Sigmoid colon (tissue), 4 donors: ENCODE results near the gene STK10.

Experiments used
- POLR2A ChIP-seq, 2 donors: fragments of 450-650 bp; IDR thresholded peaks; one replicate each; pipeline ENCODE4 v1.6.1; 2016; ENCODE audit warnings: antibody characterized with exemption in 2 of 2, mild to moderate bottlenecking in 2 of 2, moderate library complexity in 2 of 2
- POLR2AphosphoS5 ChIP-seq, 4 donors: sonication (generic); formaldehyde crosslinking; IDR thresholded peaks; one replicate each; pipeline ENCODE4 v1.6.1; 2017; ENCODE audit warnings: antibody characterized with exemption in 4 of 4
- TF ChIP-seq, protein P1 (sequence below), 4 experiments: fragments of 450-650 bp in 3 of 4; fragments of 200-600 bp in 1 of 4; IDR thresholded peaks; one replicate each; pipeline ENCODE4 v1.5.1; 2016 to 2019; ENCODE audit warnings: antibody characterized with exemption in 4 of 4, mild to moderate bottlenecking in 3 of 4, moderate library complexity in 2 of 4

DNA sequence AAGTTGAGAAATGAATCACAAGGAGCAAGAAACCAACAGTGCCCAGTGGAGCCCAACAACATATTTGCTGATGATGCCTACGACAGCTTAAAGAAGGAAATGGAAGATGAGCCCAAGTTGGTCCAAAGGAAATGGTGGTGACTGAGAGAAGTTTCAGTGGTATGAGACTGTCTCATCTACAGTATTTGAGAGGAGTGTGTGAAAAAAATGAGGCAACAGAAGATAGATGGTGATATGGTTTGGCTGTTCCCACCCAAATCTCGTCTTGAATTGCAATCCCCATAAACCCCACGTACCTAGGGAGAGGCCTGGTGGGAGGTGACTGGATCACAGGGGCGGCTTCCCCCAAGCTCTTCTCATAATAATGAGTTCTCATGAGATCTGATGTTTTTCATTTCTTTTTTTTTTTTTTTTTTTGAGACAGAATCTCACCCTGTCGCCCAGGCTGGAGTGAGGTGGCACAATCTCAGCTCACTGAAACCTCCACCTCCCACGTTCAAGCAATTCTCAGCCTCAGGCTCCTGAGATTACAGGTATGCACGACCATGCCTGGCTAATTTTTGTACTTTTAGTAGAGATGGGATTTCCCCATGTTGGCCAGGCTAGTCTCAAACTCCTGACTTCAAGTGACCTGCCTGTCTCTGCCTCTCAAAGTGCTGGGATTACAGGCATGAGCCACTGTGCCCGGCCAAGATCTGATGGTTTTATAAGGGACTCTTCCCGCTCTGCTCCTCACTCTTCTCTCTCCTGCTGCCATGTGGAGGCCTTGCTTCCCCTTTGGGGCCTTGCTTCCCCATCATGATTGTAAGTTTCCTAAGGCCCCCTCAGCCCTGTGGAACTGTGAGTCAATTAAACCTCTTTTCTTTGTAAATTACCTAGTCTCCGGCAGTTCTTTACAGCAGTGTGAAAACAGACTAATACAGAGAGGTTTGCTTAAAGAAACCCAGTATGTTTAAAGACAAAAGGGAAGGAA is 36.2 kb upstream of the STK10 start:
- TF ChIP-seq, protein P1, sequence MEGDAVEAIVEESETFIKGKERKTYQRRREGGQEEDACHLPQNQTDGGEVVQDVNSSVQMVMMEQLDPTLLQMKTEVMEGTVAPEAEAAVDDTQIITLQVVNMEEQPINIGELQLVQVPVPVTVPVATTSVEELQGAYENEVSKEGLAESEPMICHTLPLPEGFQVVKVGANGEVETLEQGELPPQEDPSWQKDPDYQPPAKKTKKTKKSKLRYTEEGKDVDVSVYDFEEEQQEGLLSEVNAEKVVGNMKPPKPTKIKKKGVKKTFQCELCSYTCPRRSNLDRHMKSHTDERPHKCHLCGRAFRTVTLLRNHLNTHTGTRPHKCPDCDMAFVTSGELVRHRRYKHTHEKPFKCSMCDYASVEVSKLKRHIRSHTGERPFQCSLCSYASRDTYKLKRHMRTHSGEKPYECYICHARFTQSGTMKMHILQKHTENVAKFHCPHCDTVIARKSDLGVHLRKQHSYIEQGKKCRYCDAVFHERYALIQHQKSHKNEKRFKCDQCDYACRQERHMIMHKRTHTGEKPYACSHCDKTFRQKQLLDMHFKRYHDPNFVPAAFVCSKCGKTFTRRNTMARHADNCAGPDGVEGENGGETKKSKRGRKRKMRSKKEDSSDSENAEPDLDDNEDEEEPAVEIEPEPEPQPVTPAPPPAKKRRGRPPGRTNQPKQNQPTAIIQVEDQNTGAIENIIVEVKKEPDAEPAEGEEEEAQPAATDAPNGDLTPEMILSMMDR (IDR thresholded peaks at IDR 0.05), result no peak
- TF ChIP-seq POLR2A (IDR thresholded peaks at IDR 0.05) (no peak), POLR2AphosphoS5 (IDR thresholded peaks at IDR 0.05) (no peak)
